Panc1 (cell line): ENCODE measurements around the gene CARD16. TPM values are rescaled to one million over a fixed set of nuclear protein-coding genes. Genes with fewer than 3 reads are reported as not detected.
"Not testable (repeated sequence)": the region's sequence is repeated elsewhere in the genome, so short reads cannot be mapped to it uniquely, and the experiment has no call there.

Experiments
- ATAC-seq: fragments of 200-7000 bp; cut with Tn5 transposase; 2 replicates; pipeline ENCODE4 v1.9.1; 2020; ENCODE audit warnings: mild to moderate bottlenecking, moderate library complexity
- BruUV-seq: library from RNA; stranded (reverse); fragments of 400-500 nt; replicated peaks from 2 replicates; lab custom pipeline; 2021; lab: Mats Ljungman, UMichigan
- CTCF ChIA-PET: fragments of 300-600 bp; sonication (Branson Sonifier 250); formaldehyde crosslinking; loops from one replicate; lab custom pipeline; 2022; ENCODE audit warnings: antibody characterized with exemption; lab: Charles Lee
- POLR2A ChIA-PET: fragments of 300-600 bp; sonication (Branson Sonifier 250); formaldehyde crosslinking; loops from one replicate; lab custom pipeline; 2022; ENCODE audit warnings: antibody characterized with exemption; lab: Charles Lee
- DNase-seq: peaks from one replicate; pipeline ENCODE4 v3.0.0-alpha.2; 2010; ENCODE audit warnings: low read depth, low spot score
- H3K27ac ChIP-seq: 2 replicates; pipeline ENCODE4 v1.5.1; 2011; ENCODE audit warnings: mild to moderate bottlenecking, low read length, inconsistent platforms
- H3K27me3 ChIP-seq: fragments of 200-500 bp; sonication (Bioruptor generic); 2 replicates; pipeline ENCODE4 v1.6.0; 2014; ENCODE audit warnings: low read length, inconsistent platforms; ENCODE audit not compliant: control insufficient read depth, insufficient read depth
- H3K36me3 ChIP-seq: fragments of 200-500 bp; sonication (Bioruptor generic); 2 replicates; pipeline ENCODE4 v1.5.1; 2014; ENCODE audit warnings: inconsistent platforms, mild to moderate bottlenecking, low read length, moderate library complexity; ENCODE audit not compliant: control insufficient read depth, insufficient read depth
- H3K4me1 ChIP-seq: 2 replicates; pipeline ENCODE4 v1.5.1; 2011; ENCODE audit warnings: inconsistent platforms, mild to moderate bottlenecking, low read length, moderate library complexity; ENCODE audit not compliant: control insufficient read depth, insufficient read depth
- H3K4me3 ChIP-seq, 2 experiments: 2 replicates each; pipeline ENCODE4 v1.5.1; 2011 to 2012; ENCODE audit warnings: low read depth in 2 of 2, low read length in 2 of 2, mild to moderate bottlenecking in 2 of 2, inconsistent platforms in 1 of 2, moderate library complexity in 1 of 2
- H3K9me3 ChIP-seq: fragments of 200-500 bp; sonication (Bioruptor generic); 2 replicates; pipeline ENCODE4 v1.5.1; 2014; ENCODE audit warnings: low read depth, mild to moderate bottlenecking, inconsistent platforms, low read length, moderate library complexity; ENCODE audit not compliant: control insufficient read depth, insufficient read depth
- POLR2AphosphoS5 ChIP-seq: IDR thresholded peaks from 2 replicates; pipeline ENCODE4 v1.6.1; 2012; ENCODE audit warnings: mild to moderate bottlenecking, low read depth, low read length, moderate library complexity
- SIN3A ChIP-seq: IDR thresholded peaks from 2 replicates; pipeline ENCODE4 v1.6.1; 2012; ENCODE audit warnings: low read depth, mild to moderate bottlenecking, low read length, moderate library complexity, borderline replicate concordance; ENCODE audit not compliant: insufficient read depth
- TCF7L2 ChIP-seq: IDR thresholded peaks from 2 replicates; pipeline ENCODE4 v1.6.1; 2011; ENCODE audit warnings: mild to moderate bottlenecking, low read depth, low read length, inconsistent platforms
- in situ Hi-C: cut with HindIII; loops from 2 replicates; pipeline ENCODE4 v1.10.0; 2016; ENCODE audit warnings: low sequenced_read_pairs, low pct_unique_long_range_greater_than_20kb
- intact Hi-C: fragments of 100-400 bp; cut with micrococcal nuclease; formaldehyde crosslinking; loops from one replicate; pipeline ENCODE4 v1.10.0; 2022; ENCODE audit not compliant: unreplicated experiment
- total RNA-seq: library from RNA; stranded (reverse); gene quantifications from one replicate; pipeline ENCODE4 v1.2.1, GENCODE V29; 2021; ENCODE audit not compliant: unreplicated experiment
- TF ChIP-seq, protein P1 (sequence below), 2 experiments: IDR thresholded peaks; 2 replicates each; pipeline ENCODE4 v1.6.1; 2011 to 2012; ENCODE audit warnings: low read depth in 2 of 2, control low read depth in 1 of 2, low read length in 1 of 2, mild to moderate bottlenecking in 1 of 2, moderate library complexity in 1 of 2; ENCODE audit not compliant: insufficient read depth in 1 of 2
- TF ChIP-seq, protein P2 (sequence below): fragments of 450-650 bp; IDR thresholded peaks from 2 replicates; pipeline ENCODE4 v1.5.1; 2017; ENCODE audit warnings: mild to moderate bottlenecking

CARD16 gene
- total RNA-seq, 1 experiment from 2014 or later: not detected

DNA sequence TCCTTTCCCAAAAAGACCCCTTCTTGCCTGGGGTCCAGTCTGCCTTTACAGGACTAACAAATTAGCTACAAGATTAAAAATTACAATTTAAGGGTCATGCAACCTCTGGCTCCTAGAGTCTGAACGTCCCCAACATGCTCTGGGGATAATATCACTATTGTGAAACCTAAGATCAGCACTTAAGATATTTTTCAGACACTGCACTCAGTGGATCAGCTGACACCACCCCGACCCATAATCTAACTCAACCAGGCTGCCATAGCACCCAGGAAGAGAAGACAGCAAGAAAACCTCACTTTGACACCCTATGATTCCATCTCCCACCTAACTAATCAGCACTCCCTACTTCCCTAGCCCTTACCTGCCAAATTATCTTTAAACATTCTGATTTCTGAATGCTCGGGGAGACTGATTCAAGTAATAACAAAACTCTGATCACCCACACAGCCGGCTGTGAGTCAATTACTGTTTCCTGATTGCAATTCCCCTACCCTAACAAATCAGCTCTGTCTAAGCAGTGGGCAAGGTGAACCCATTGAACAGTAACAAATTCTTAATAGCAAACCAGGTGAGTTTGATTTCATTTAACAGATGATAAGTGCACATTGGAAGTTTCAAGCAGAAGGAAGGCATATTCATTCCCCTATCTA is 32.1 kb upstream of the CARD16 start:
- CTCF ChIA-PET, in situ Hi-C loops: not testable (repeated sequence)
- intact Hi-C loops: loop anchor here (2.0 kb wide), 1 partner anchor 30 kb away; no protein-coding TSS in a partner anchor

DNA sequence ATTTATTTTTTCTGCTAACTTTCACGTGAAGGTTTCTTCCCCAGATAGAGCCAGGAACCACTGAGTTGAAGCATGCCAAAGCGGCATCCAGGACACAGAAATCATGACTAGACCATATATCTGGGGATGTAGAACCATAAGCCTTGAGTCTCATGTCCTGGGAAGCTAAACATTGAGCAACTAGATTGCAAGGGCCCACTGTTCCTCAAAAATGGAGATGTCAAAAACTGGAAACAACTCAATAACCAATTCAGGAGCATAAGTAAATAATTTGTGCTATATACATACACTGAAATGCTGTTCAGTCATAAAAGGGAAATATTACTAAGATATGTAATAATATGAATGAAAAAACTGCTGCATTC is 29.0 kb upstream of the CARD16 start:
- Histone ChIP-seq H3K27ac (no peak overlapping the region), H3K4me1 (no peaks in the 10 kb centered on the region), H3K36me3 (no peaks in the 10 kb centered on the region; the same call in 1 of the 2 replicates), H3K27me3 (no peaks in the 10 kb centered on the region), H3K9me3 (no peaks in the 10 kb centered on the region), H3K4me3 (no peak overlapping the region)
- CTCF ChIA-PET: no interaction called here
- intact Hi-C loops (no loop called here), in situ Hi-C loops (no loop called here)
- TF ChIP-seq TCF7L2: no peak
- no peak for TF ChIP-seq SIN3A
- TF ChIP-seq, protein P1, sequence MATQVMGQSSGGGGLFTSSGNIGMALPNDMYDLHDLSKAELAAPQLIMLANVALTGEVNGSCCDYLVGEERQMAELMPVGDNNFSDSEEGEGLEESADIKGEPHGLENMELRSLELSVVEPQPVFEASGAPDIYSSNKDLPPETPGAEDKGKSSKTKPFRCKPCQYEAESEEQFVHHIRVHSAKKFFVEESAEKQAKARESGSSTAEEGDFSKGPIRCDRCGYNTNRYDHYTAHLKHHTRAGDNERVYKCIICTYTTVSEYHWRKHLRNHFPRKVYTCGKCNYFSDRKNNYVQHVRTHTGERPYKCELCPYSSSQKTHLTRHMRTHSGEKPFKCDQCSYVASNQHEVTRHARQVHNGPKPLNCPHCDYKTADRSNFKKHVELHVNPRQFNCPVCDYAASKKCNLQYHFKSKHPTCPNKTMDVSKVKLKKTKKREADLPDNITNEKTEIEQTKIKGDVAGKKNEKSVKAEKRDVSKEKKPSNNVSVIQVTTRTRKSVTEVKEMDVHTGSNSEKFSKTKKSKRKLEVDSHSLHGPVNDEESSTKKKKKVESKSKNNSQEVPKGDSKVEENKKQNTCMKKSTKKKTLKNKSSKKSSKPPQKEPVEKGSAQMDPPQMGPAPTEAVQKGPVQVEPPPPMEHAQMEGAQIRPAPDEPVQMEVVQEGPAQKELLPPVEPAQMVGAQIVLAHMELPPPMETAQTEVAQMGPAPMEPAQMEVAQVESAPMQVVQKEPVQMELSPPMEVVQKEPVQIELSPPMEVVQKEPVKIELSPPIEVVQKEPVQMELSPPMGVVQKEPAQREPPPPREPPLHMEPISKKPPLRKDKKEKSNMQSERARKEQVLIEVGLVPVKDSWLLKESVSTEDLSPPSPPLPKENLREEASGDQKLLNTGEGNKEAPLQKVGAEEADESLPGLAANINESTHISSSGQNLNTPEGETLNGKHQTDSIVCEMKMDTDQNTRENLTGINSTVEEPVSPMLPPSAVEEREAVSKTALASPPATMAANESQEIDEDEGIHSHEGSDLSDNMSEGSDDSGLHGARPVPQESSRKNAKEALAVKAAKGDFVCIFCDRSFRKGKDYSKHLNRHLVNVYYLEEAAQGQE (IDR thresholded peaks at IDR 0.05; ENCODE audit: insufficient read depth in 1 of 2, low read depth in 2 of 2, low read length in 1 of 2): no peak
- TF ChIP-seq, protein P2, sequence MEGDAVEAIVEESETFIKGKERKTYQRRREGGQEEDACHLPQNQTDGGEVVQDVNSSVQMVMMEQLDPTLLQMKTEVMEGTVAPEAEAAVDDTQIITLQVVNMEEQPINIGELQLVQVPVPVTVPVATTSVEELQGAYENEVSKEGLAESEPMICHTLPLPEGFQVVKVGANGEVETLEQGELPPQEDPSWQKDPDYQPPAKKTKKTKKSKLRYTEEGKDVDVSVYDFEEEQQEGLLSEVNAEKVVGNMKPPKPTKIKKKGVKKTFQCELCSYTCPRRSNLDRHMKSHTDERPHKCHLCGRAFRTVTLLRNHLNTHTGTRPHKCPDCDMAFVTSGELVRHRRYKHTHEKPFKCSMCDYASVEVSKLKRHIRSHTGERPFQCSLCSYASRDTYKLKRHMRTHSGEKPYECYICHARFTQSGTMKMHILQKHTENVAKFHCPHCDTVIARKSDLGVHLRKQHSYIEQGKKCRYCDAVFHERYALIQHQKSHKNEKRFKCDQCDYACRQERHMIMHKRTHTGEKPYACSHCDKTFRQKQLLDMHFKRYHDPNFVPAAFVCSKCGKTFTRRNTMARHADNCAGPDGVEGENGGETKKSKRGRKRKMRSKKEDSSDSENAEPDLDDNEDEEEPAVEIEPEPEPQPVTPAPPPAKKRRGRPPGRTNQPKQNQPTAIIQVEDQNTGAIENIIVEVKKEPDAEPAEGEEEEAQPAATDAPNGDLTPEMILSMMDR: no peak
- TF ChIP-seq POLR2AphosphoS5: no peak
- no peak for DNase-seq
- ATAC-seq: no peak
- BruUV-seq: no TSS peak
- POLR2A ChIA-PET: no interaction called here

More for the DNA sequence above, 32.1 kb upstream of the CARD16 start:
- H3K4me1 ChIP-seq, BruUV-seq, H3K27ac ChIP-seq, H3K27me3 ChIP-seq, POLR2A ChIA-PET, H3K9me3 ChIP-seq, H3K36me3 ChIP-seq, DNase-seq, ATAC-seq, H3K4me3 ChIP-seq: not testable (repeated sequence)

DNA sequence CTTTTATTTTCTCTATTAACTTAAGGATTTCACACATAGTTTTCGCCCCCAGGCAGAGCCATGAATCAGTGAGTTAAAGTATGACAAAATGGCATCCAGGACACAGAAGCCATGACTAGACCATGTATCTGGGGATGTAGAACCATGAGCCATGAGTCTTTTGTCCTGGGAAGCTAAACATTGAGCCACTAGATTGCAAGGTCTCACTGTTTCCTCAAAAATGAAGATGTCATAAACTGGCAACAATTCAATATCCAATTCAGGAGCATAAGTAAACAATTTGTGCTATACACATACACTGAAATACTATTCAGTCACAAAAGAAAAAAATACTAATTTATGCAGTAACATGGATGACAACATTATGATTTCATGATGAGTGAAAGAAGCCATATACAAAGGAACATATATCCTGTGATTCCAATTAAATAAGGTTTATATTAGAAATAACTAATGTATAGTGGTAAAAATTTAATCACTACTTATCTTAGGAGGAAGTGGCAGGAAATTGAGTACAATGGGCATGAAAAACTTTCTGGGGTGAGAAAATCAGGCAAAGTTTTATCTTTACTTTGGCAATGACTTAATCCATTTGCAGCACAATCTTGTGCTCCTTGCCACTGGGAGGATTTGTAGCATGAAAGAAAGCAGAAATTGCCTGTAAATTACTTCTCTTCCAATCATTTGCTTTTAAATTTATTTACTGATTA is 28.5 kb upstream of the CARD16 start:
- ChIA-PET POLR2A (no interaction called here), CTCF (no interaction called here)
- no peaks in the 10 kb centered on the region for H3K9me3 ChIP-seq
- in situ Hi-C loops: no loop called here
- H3K4me1 ChIP-seq: no peaks in the 10 kb centered on the region
- H3K27ac ChIP-seq: no peak overlapping the region
- no peaks in the 10 kb centered on the region for H3K27me3 ChIP-seq
- no TSS peak for BruUV-seq
- no peaks in the 10 kb centered on the region; the same call in 1 of the 2 replicates for H3K36me3 ChIP-seq
- intact Hi-C loops: no loop called here
- ATAC-seq (no peak), DNase-seq (no peak)
- H3K4me3 ChIP-seq: no peak overlapping the region
- TF ChIP-seq SIN3A: no peak
- no peak for TF ChIP-seq POLR2AphosphoS5
- no peak for TF ChIP-seq TCF7L2
- TF ChIP-seq, protein P2: no peak
- TF ChIP-seq, protein P1 (IDR thresholded peaks at IDR 0.05; ENCODE audit: insufficient read depth in 1 of 2, low read depth in 2 of 2, low read length in 1 of 2): no peak
